HepG2 (cell line): ENCODE measurements around the gene POU2F2. TPM values are rescaled to one million over a fixed set of nuclear protein-coding genes. Genes with fewer than 3 reads are reported as not detected.

Source experiments
- FOXJ3 ChIP-seq: sonication (generic); formaldehyde crosslinking; IDR thresholded peaks from 2 replicates; pipeline ENCODE4 v1.4.0; 2020; ENCODE audit warnings: missing genetic modification reagents, mild to moderate bottlenecking, borderline replicate concordance
- GATAD1 ChIP-seq: IDR thresholded peaks from 2 replicates; pipeline ENCODE4 v1.6.1; 2016; ENCODE audit warnings: missing genetic modification reagents, missing compliant biosample characterization
- HDAC2 ChIP-seq: sonication (generic); formaldehyde crosslinking; IDR thresholded peaks from 2 replicates; pipeline ENCODE4 v1.4.0; 2020; ENCODE audit warnings: missing genetic modification reagents
- KLF15 ChIP-seq: sonication (generic); formaldehyde crosslinking; IDR thresholded peaks from 2 replicates; pipeline ENCODE4 v1.8.1; 2023; ENCODE audit warnings: borderline replicate concordance, mild to moderate bottlenecking, inconsistent platforms, missing genetic modification reagents, mixed read lengths
- NCOA5 ChIP-seq: sonication (generic); formaldehyde crosslinking; IDR thresholded peaks from 2 replicates; pipeline ENCODE4 v1.4.0; 2020; ENCODE audit warnings: missing genetic modification reagents
- POLR2G ChIP-seq: fragments of 200-400 bp; formaldehyde crosslinking; IDR thresholded peaks from 2 replicates; pipeline ENCODE4 v1.6.1; 2018; ENCODE audit warnings: mild to moderate bottlenecking, low read depth, low read length, moderate library complexity
- RAD21 ChIP-seq: fragments of 450-650 bp; formaldehyde crosslinking; IDR thresholded peaks from 2 replicates; pipeline ENCODE4 v1.5.0; 2020; ENCODE audit warnings: mild to moderate bottlenecking
- RARG ChIP-seq: sonication (generic); formaldehyde crosslinking; IDR thresholded peaks from 2 replicates; pipeline ENCODE4 v1.4.0; 2020; ENCODE audit warnings: low read depth, mild to moderate bottlenecking, missing genetic modification reagents
- RELA ChIP-seq: sonication (generic); formaldehyde crosslinking; IDR thresholded peaks from 2 replicates; pipeline ENCODE4 v1.4.0; 2020; ENCODE audit warnings: missing genetic modification reagents
- RFX1 ChIP-seq: fragments of 450-650 bp; IDR thresholded peaks from 2 replicates; pipeline ENCODE4 v1.6.1; 2017
- SALL1 ChIP-seq: sonication (generic); formaldehyde crosslinking; IDR thresholded peaks from 2 replicates; pipeline ENCODE4 v1.8.0; 2022; ENCODE audit warnings: mild to moderate bottlenecking, missing genetic modification reagents
- SMAD3 ChIP-seq: sonication (generic); formaldehyde crosslinking; IDR thresholded peaks from 2 replicates; pipeline ENCODE4 v1.4.0; 2020; ENCODE audit warnings: missing genetic modification reagents
- ZNF335 ChIP-seq: sonication (generic); formaldehyde crosslinking; IDR thresholded peaks from 2 replicates; pipeline ENCODE4 v1.4.0; 2020; ENCODE audit warnings: missing genetic modification reagents
- ZNF354B ChIP-seq: sonication (generic); formaldehyde crosslinking; IDR thresholded peaks from 2 replicates; pipeline ENCODE4 v1.8.0; 2022; ENCODE audit warnings: mild to moderate bottlenecking, missing genetic modification reagents
- ZNF382 ChIP-seq: sonication (generic); formaldehyde crosslinking; IDR thresholded peaks from 2 replicates; pipeline ENCODE4 v1.5.0; 2020; ENCODE audit warnings: missing genetic modification reagents, mild to moderate bottlenecking, borderline replicate concordance
- ZNF724P ChIP-seq: sonication (generic); formaldehyde crosslinking; IDR thresholded peaks from 2 replicates; pipeline ENCODE4 v1.8.0; 2022; ENCODE audit warnings: missing genetic modification reagents, borderline replicate concordance
- ZNF891 ChIP-seq: sonication (generic); formaldehyde crosslinking; IDR thresholded peaks from 2 replicates; pipeline ENCODE4 v1.5.0; 2020; ENCODE audit warnings: mild to moderate bottlenecking, missing genetic modification reagents
- ZZZ3 ChIP-seq: sonication (generic); formaldehyde crosslinking; IDR thresholded peaks from 2 replicates; pipeline ENCODE4 v1.4.0; 2020; ENCODE audit warnings: missing genetic modification reagents, mild to moderate bottlenecking, borderline replicate concordance
- polyA plus RNA-seq, 8 experiments: library from polyadenylated mRNA; depleted of rRNA in 3 of 8; stranded (reverse) in 7 of 8; unstranded in 1 of 8; fragments of >200 nt; fragmentation: Illumina TruSeq in 4 of 8; extraction: Trizol in 4 of 8; gene quantifications; 2 replicates each; pipeline versions ENCODE4 v1.2.1 to v1.2.3, GENCODE V29; 2011 to 2016; ENCODE audit warnings: low read depth in 4 of 8, missing spikeins in 1 of 8, mixed read lengths in 1 of 8; ENCODE audit not compliant: insufficient read depth in 1 of 8
- total RNA-seq, 5 experiments: library from RNA; depleted of rRNA; stranded (reverse); fragments of >200 nt; fragmentation: Illumina TruSeq; extraction: Trizol; gene quantifications; 2 replicates each; pipeline ENCODE4 v1.2.3, GENCODE V29; 2016; ENCODE audit warnings: low read depth in 1 of 5
- TF ChIP-seq, protein P1 (sequence below): sonication (generic); formaldehyde crosslinking; conservative IDR thresholded peaks from 2 replicates; pipeline ENCODE4 v1.8.0; 2022; ENCODE audit warnings: mild to moderate bottlenecking, moderate library complexity, missing genetic modification reagents
- TF ChIP-seq, protein P2 (sequence below), 2 experiments: sonication (generic) in 1 of 2; formaldehyde crosslinking in 1 of 2; IDR thresholded peaks; 2 replicates each; pipeline versions ENCODE4 v1.6.1 to v1.9.0; 2014 to 2022; ENCODE audit warnings: antibody characterized with exemption in 1 of 2, borderline replicate concordance in 1 of 2, inconsistent platforms in 1 of 2, low read depth in 1 of 2, missing genetic modification reagents in 1 of 2
- TF ChIP-seq, protein P3 (sequence below): sonication (generic); formaldehyde crosslinking; IDR thresholded peaks from 2 replicates; pipeline ENCODE4 v1.4.0; 2020; ENCODE audit warnings: low read depth, mild to moderate bottlenecking, missing genetic modification reagents

Gene POU2F2
- total and polyA plus RNA-seq, 2 of the 13 experiments (the other 11 are each of a cell fraction or from before 2014, with no cell fraction given), result 0.09 to 0.17 TPM

DNA sequence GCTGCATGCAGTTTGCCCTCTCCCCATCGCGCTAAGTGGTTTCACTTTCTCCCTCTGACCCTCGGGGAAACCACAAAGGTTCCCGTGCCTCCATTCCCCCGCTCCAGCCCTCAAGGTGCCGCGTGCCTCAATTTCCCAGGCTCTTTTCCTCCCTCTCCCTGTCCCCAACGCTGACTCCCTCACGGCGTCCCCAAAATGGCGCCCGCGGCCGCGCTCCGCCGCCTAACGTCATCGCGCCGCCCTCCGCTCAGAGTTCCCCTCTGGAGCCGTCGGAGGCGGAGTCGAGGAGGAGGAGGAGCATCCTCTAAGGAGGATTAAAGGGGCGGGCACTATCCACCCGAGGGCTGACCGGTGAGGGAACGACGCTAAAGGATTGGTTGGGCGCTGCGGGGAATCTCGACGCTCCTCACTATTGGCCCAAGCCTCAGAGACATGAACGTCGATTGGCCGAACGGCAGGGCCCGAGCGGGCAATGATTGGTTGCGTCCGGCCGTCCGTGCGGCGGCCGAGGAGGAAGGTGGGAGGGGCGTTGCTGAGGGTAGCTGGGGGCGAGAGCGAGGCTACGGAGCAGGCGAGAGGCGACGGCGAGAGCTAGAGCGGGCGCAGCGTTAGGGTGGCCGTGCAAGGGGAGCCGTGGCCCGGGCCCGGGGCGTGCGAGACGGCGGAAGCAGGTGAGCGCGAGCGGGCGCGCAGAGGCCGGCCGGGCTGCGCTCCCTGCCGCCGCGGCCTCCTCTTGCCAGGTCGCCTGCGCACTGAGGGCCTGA, 56.4 kb downstream of the POU2F2 start, which contains the start of gene ZNF574 (continued):
- TF ChIP-seq, protein P1, sequence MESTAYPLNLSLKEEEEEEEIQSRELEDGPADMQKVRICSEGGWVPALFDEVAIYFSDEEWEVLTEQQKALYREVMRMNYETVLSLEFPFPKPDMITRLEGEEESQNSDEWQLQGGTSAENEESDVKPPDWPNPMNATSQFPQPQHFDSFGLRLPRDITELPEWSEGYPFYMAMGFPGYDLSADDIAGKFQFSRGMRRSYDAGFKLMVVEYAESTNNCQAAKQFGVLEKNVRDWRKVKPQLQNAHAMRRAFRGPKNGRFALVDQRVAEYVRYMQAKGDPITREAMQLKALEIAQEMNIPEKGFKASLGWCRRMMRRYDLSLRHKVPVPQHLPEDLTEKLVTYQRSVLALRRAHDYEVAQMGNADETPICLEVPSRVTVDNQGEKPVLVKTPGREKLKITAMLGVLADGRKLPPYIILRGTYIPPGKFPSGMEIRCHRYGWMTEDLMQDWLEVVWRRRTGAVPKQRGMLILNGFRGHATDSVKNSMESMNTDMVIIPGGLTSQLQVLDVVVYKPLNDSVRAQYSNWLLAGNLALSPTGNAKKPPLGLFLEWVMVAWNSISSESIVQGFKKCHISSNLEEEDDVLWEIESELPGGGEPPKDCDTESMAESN (CRISPR knock-in tag), result peak; percentile 72; the same call in 1 of the 2 replicates
- TF ChIP-seq ZNF891 (CRISPR knock-in tag), result no peak
- TF ChIP-seq FOXJ3 (CRISPR knock-in tag), result no peak
- TF ChIP-seq RARG (CRISPR knock-in tag), result peak; percentile 41; the same call in 1 of the 2 replicates
- 0 out of 2 replicates have a peak, but pooled peaks have one; percentile 12 for TF ChIP-seq HDAC2 (CRISPR knock-in tag)
- no peak for TF ChIP-seq SMAD3 (CRISPR knock-in tag)
- TF ChIP-seq GATAD1, result peak; percentile 75
- TF ChIP-seq, protein P2, sequence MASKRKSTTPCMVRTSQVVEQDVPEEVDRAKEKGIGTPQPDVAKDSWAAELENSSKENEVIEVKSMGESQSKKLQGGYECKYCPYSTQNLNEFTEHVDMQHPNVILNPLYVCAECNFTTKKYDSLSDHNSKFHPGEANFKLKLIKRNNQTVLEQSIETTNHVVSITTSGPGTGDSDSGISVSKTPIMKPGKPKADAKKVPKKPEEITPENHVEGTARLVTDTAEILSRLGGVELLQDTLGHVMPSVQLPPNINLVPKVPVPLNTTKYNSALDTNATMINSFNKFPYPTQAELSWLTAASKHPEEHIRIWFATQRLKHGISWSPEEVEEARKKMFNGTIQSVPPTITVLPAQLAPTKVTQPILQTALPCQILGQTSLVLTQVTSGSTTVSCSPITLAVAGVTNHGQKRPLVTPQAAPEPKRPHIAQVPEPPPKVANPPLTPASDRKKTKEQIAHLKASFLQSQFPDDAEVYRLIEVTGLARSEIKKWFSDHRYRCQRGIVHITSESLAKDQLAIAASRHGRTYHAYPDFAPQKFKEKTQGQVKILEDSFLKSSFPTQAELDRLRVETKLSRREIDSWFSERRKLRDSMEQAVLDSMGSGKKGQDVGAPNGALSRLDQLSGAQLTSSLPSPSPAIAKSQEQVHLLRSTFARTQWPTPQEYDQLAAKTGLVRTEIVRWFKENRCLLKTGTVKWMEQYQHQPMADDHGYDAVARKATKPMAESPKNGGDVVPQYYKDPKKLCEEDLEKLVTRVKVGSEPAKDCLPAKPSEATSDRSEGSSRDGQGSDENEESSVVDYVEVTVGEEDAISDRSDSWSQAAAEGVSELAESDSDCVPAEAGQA (IDR thresholded peaks at IDR 0.05; ENCODE audit: low read depth), result peak; percentile 90
- TF ChIP-seq, protein P2 (CRISPR knock-in tag; IDR thresholded peaks at IDR 0.05; ENCODE audit: borderline replicate concordance), result no peak
- peak; percentile 36 for TF ChIP-seq SALL1 (CRISPR knock-in tag)
- no peak for TF ChIP-seq ZNF382 (CRISPR knock-in tag)
- no peak for TF ChIP-seq ZNF354B (CRISPR knock-in tag)
- no peak; the same call in 1 of the 2 replicates for TF ChIP-seq ZNF724P (CRISPR knock-in tag)
- TF ChIP-seq, protein P3, sequence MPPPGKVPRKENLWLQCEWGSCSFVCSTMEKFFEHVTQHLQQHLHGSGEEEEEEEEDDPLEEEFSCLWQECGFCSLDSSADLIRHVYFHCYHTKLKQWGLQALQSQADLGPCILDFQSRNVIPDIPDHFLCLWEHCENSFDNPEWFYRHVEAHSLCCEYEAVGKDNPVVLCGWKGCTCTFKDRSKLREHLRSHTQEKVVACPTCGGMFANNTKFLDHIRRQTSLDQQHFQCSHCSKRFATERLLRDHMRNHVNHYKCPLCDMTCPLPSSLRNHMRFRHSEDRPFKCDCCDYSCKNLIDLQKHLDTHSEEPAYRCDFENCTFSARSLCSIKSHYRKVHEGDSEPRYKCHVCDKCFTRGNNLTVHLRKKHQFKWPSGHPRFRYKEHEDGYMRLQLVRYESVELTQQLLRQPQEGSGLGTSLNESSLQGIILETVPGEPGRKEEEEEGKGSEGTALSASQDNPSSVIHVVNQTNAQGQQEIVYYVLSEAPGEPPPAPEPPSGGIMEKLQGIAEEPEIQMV, result peak; percentile 22; the same call in 1 of the 2 replicates
- no peak for TF ChIP-seq RFX1
- TF ChIP-seq ZNF335 (CRISPR knock-in tag), result no peak
- peak; percentile 33; the same call in 1 of the 2 replicates for TF ChIP-seq RAD21 (CRISPR knock-in tag)
- no peak for TF ChIP-seq KLF15 (CRISPR knock-in tag)
- TF ChIP-seq NCOA5 (CRISPR knock-in tag), result no peak
- TF ChIP-seq POLR2G, result peak; percentile 97
- 0 out of 2 replicates have a peak, but pooled peaks have one; percentile 31 for TF ChIP-seq RELA
- TF ChIP-seq ZZZ3 (CRISPR knock-in tag), result no peak
